Caki2 (cell line): Measurements from ENCODE around the gene RPS6KA1. TPM values are rescaled to one million over a fixed set of nuclear protein-coding genes. Genes with fewer than 3 reads are reported as not detected.
"Not testable (repeated sequence)": the region's sequence is repeated elsewhere in the genome, so short reads cannot be mapped to it uniquely, and the experiment has no call there.

Source experiments
- DNase-seq: peaks from one replicate; pipeline ENCODE4 v3.0.0-alpha.2; 2015; ENCODE audit warnings: low read depth
- in situ Hi-C: cut with HindIII; loops from 2 replicates; pipeline ENCODE4 v1.10.0; 2016; ENCODE audit warnings: low sequenced_read_pairs, low pct_unique_long_range_greater_than_20kb, mixed read lengths
- total RNA-seq: library from RNA; depleted of rRNA; stranded (reverse); fragments of >200 nt; shearing (Covaris generic); gene quantifications from 2 replicates; pipeline ENCODE4 v1.2.3, GENCODE V29; 2014; ENCODE audit warnings: low replicate concordance; rRNA removed

RPS6KA1 gene
- total RNA-seq: 37.8 and 68.1 TPM in 2 replicates

DNA sequence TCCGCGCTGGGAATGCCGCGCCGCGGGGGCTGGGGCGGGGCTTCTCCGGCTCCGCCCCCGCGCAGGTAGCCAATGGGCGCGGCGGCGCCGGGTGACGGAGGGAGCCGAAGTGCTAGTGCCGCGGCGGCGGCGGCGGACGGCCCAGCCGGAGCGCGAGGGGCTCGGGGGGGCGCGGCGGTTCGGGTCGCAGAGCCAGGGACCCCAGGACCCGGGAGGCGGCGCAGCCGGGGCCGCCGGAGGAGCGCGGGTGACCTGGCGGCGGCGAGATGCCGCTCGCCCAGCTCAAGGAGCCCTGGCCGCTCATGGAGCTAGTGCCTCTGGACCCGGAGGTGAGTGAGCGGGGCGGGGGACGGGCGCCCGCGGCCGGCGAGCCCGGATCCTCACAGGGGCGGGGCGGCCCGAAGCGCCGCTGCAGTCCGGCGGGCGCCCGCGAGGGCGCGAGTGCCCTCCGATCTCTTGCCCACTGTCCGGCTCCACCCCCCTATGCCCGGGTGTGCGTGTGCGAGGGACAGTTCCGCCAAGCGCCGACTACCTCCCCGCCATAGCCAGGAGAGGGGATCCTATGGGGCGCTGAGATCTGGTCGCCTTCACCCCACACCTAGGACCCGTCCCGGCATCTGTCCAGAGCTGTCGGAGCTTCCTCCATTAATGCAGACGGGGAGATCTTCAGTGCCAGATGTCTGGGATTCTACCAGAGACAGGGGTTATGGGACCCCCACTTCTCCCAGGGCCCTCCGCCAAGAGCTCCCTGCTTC is at the start of gene RPS6KA1:
TSS of gene RPS6KA1 (plus strand) at position 107 of the 755 bp plus-strand sequence. CDS start at position 267, 160 bp downstream.
- in situ Hi-C loops: no loop called here
- DNase-seq: peak; percentile 61

DNA sequence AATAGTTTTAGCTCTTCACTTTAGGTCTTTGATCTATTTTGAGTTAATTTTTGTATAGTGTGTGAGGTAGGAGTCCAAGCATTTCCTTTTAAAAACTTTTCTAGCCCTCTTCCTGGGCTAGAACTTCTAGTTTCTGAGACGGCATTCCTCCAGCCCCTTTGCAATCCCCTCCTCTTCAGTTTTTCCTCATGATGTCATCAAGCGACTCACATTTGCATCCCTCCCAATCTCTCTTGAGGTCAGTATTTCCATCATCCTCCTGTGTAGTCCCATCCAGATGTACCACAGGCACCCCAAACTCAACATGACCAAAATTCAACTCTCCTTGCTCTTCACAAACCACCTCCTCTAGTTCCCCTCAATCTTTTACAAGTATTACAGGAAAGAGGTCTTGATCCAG is 46.6 kb upstream of the RPS6KA1 start:
- no peak for DNase-seq
- in situ Hi-C loops: no loop called here

DNA sequence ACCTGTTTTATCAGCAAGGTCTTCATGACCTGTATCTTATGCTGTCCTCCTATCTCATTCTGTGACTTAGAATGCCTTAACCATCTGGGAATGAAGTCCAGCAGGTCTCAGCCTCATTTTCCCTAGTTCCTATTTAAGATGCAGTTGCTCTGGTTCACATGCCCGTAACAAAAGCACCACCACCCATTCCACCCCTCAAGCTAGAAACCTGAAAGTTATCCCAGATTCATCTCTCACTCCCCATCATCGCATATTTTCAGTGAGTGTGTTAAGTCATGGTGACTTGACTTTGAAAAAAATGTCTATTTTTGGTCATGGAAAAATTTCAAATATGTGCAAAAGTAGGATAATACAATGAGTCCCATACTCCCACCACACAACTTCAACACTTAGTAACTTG is 45.6 kb upstream of the RPS6KA1 start:
- in situ Hi-C loops: no loop called here
- no peak for DNase-seq

DNA sequence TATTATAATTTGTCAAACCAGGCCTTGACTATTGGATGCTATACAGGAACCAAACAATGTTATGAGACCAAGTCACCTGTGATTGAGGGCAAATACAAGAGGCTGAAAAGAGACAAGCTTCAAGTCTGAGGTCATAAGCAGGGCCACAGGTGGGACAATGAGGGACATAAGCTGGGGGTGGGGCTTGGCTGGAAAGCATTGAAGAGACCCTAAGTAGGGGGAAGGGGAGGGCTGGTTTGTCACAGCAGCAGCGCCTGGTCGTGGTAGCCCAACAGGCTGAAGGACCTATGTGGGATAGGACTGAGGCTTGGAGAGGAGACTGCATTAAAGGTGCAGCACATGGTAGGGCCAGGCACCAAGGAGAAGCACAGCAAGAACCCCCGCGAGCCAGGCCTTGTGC is 39.4 kb upstream of the RPS6KA1 start:
- DNase-seq: no peak
- in situ Hi-C loops: no loop called here

DNA sequence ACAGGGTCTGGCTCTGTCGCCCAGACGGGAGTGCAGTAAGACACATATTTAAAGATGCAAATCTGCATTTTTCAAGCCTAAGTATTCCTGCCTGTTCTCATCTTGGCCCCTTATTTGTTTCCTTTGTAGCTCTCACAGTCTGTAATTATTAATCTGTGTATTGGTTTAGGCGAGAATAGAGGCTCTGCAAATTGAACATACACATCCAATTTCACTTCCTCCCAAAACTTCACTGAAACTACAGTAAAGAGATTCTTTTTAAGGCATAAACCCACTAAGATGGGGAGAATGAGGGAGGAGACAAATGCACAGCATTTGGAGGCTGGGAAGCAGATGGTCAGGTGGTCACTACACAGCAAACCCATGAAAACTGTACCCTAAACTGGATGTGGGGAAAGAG is 36.3 kb upstream of the RPS6KA1 start:
- no peak for DNase-seq
- in situ Hi-C loops: no loop called here

DNA sequence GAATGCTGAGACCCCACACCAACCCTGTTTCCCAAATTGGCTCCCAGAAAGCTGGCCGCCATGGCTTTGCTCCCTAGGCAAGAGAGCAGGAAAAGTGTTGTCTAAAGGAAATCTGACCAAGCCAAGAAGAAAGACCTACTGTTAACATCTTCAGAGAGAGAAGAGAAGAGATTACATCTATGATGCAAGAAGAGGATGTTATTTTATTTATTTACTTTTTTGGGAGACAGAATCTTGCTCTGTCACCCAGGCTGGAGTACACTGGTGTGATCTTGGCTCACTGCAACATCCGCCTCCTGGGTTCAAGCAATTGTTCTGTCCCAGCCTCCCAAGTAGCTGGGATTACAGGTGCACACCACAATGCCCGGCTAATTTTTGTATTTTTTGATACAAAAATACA is 35.6 kb upstream of the RPS6KA1 start:
- no peak for DNase-seq
- in situ Hi-C loops: no loop called here

DNA sequence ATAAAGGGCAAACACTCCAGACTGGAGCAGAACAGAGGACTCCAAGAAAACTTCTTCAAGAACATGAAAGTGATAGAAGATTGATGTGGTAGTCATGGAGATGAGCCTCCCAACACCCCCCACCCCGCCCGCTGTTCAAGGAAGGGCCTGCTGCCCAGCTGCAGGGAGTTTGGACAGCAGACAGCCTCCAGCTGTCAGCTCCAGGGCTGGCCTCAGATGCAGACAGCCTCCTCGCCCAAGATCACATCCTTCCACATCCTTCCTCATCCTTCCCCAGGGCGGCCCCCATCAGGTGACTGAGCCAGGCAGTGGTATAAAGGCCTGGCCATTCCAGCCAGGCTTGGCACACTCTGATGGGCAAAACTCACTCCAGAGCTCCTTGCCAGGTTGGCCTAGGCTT is 32.7 kb upstream of the RPS6KA1 start:
- in situ Hi-C loops: no loop called here
- no peak for DNase-seq

DNA sequence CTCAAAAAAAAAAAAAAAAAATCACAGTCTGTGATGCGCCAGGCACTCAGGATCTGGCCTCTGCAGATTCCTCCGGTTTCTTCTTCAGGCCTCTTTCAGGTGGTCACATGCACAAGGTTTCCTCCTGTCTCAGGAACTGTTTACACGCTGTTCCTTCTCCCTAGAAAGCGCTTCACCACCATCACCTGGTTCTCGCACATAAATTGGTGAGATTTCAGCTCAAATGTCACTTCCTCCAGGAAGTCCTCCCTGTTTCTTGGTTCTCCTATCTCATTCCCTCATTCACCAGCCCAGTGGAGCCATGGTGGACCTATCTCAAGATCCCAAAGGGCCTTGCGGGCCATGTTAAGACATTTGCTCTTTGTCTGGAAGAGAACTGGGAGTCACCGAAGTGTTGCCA is 30.7 kb upstream of the RPS6KA1 start:
- in situ Hi-C loops: no loop called here
- no peak for DNase-seq

DNA sequence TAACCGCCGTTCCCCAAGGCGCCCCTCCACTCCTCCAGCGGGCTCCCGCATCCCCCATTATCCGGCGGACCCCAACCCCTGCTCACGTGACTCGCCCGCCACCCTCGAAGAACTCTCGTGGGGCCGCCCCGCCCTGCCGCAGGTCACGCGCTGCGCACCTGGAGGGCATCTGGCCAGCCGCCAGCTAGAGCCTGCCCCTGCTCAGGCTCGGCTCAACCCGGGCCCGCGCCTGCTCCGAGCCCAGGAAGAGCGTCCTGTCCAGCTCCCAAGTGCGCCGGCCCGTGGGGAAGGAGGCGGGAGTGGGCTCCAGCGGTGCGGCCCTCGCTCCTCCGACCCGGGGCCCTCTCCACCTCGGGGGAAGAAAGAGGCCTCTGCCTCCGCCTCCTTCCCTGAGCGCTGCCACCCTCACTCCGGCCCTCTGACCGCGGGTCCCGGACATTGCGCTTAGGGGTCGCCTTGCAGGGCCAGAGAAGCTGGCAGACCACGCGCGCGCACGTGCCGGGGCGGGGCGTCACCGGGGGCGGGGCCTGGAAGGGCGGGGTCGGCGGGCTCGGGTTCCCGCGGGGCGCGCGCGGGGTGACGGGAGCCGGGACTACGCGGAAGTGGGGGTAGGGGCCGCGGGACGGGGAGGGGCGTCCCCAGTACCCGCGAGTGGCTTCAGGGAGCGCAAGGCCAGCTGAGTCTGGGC is 28.9 kb upstream of the RPS6KA1 start:
- in situ Hi-C loops: no loop called here
- DNase-seq: peak; percentile 90

DNA sequence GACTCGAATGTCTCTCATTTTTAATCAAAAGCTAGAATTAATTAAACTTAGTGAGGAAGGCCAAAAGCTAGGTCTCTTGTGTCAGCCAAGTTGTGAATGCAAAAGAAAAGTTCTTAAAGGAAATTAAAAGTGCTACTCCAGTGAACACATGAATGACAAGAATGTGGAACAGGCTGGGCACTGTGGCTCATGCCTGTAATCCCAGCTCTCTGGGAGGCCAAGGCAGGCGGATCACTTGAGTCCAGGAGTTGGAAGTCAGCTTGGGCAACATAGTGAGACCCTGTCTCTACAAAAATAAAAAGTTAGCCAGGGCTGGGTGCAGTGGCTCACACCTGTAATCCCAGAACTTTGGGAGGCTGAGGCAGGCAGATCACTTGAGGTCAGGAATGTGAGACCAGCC is 18.9 kb upstream of the RPS6KA1 start:
- DNase-seq: peak; percentile 33
- in situ Hi-C loops: not testable (repeated sequence)

DNA sequence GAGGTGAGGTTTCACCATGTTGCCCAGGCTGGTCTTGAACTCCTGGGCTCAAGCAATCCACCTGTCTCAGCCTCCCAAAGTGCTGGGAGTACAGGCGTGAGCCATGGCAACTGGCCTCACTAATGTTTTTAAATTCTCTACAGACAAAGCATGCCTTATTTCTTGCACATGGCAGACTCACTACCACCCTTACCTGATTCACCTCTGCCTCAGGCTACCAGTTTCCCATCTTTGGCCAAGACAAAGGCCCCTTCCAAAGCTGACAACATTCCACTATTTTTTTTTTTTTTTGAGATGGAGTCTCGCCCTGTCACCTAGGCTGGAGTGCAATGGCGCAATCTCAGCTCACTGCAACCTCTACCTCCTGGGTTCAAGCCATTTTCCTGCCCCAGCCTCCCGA is 13.7 kb upstream of the RPS6KA1 start:
- in situ Hi-C loops, DNase-seq: not testable (repeated sequence)

DNA sequence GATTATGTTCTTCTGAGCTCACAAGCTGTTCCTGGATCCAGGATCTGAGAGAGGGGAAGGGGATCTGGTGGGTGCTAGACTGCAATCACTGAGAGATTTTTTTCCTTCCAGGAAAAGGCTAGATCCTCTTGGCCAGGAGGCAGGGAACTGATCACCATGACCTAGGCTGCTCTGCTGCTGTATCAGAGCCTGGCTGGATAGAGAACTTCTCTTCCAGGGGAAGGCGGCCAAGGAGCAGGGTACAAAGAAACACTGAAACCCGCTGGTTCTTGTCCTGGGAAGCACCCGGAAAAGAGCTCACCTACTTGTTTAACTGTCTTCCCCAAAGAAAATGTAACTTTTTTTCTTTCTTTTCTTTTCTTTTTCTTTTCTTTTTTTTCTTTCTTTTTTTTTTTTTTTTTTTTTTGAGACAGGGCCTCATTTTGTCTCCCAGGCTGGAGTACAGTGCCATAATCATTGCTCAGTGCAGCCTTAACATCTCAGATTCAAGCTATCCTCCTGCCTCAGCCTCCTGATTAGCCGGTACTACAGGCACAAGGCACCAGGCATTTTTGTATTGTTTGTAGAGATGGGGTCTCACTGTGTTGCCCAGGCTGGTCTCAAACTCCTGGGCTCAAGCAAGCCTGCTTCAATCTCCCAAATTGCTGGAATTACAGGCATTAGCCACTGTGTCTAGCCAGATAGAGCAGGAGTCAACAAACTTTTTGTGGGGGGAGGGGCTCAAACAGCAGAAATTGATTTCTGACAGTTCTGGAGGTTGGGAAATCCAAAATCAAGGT is 12.4 kb upstream of the RPS6KA1 start:
- in situ Hi-C loops: no loop called here
- DNase-seq: no peak

DNA sequence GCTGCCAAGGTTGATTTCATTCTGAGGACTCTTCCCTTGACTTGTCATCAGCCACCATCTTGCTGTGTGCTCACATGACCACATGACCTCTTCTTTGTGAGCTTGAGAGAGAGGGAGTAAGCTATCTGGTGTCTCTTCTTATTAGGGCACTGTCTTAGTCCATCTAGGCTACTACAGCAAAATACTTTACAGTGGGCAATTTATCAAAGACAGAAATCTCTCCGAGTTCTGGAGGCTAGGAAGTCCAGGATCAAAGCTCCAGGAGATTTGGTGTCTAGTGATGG is 11.9 kb upstream of the RPS6KA1 start:
- DNase-seq: no peak
- in situ Hi-C loops: no loop called here

DNA sequence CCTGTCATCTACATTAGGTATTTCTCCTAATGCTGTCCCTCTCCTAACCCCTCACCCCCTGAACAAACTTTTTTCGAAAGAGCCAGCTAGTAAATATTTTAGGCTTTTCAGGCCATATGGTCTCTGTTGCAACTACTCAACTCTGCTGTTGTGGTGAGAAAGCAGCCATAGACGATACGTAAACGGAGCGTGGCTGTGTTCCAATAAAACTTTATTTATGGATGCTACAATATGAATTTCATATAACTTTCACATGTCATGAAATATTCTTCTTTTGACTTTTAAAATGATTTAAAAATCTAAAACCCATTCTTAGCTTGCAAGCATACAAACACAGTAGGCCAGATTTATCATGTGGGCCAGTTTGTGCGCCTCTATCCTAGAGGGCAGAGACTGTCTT is 11.2 kb upstream of the RPS6KA1 start:
- no peak for DNase-seq
- in situ Hi-C loops: no loop called here

DNA sequence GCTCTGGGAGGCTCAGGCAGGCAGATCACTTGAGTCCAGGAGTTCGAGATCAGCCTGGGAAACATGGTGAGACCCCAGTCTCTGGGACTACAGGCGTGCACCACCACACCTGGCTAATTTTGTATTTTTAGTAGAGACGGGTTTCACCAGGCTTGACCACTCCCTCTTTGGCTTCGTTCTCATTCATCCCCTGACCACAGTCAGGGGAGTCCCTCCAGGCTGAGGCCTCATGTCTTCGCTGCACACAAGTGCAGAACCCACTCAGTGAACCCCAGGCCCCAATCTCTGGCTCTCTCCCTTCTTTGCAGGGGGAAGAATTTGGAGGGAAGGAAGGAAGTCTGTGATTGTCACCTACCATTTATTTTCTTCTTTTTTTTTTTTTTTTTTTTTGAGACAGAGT is 9.2 kb upstream of the RPS6KA1 start:
- in situ Hi-C loops: no loop called here
- DNase-seq: no peak

DNA sequence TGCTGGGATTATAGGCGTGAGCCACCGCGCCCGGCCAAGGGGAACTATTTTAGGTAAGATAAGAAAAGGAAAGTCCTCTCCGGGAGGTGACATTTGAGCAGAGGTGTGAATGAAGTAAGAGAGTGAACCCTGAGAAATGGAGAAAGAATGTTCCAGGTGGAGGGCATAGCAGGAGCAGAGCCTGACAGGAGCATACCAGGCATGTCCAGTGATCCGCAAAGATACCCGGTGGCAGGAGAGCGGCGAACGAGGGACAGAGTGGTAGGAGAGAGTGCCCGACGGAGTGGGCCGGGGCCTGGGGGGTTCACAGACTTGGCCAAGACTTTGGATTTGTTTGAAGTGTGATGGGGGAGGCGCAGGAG is 7.9 kb upstream of the RPS6KA1 start:
- DNase-seq: no peak
- in situ Hi-C loops: no loop called here

DNA sequence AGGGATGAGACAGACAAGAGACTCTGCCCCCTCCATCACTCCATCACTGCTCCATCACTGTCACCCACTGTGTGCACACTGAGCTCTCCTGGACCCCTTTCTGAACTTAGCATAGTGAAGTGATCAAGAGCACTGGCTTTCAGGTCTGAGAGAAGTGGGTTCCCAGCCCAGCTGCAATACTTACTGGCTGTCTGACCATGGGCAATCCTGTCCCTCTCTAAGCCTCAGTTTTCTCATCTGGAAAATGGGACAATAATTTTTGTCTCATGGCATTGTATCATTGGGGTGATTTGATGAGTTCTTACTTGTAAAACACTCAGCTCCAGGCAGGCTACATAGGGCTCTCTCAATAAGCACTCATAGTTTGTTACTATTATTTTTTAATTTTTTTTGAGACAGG is 7.5 kb upstream of the RPS6KA1 start:
- DNase-seq: no peak
- in situ Hi-C loops: no loop called here

DNA sequence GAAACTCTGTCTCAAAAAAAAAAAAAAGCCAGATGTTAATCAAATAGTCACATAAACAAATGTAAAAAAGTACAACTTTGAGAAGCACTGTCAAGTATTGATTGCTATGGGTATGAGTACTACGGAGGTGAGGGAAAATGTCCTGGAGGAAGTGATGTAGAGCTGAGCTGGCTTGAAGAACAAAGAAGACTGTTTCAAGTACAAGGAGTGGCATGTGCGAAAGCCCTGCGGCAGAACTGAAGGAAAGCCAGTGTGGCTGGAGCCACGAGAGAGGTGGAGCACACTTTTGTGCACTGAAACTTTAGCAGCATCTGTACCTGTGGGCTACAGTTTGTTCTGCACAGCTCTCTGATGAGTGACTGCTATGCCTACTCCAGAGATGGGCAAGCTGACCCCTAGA is 5.4 kb upstream of the RPS6KA1 start:
- DNase-seq: no peak
- in situ Hi-C loops: no loop called here

DNA sequence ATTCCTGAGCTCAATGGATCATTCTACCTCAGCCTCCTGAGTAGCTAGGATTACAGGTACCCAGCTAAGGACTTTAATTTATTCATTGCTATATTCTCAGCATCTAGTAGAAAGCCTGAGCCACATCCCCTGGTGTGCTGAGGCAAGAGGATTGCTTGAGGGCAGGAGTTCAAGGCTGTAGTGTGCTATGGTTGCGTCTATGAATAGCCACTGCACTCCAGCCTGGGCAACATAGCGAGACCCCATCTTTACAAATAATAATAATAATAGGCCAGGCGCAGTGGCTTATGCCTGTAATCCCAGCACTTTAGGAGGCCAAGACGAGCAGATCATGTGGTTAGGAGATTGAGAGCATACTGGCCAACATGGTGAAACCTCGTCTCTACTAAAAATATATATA is 3.3 kb upstream of the RPS6KA1 start:
- no peak for DNase-seq
- in situ Hi-C loops: no loop called here

DNA sequence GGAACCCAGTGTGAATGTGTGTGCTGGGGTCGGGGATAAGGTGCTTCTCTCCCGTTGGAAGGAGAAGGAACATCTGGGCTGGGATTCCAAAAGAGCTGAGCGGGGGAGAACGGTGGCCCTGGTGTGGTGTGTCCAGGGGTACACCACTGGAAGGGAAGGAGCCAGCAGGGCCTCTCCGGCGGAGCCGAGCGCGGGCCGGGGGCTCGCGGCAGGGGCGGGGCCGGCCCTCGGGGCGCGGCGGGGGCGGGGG is 231 bp upstream of the RPS6KA1 start:
- in situ Hi-C loops: no loop called here
- peak; percentile 12 for DNase-seq
